ENCODE results near the gene SPRY2.

DNA sequence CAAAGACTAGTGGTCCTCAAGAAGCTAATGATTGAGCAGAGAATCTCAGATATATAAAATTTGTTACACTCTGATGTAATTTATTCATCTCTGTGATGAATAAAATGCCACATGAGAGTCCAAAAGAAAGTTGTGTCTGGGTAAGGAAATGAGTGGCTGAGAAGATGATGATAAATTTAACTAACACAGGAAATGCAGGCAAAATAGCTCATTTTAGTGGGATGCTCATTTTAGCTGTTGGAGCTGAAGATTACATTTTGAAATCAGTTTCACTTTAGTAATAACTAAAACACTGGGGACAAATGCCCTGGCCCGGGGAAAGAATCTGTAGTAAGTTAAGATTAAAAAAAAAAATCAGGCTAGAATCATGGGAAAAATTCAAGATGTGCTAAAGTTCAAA, 35.2 kb downstream of the SPRY2 start:
- TF ChIP-seq RAD21 (IDR thresholded peaks at IDR 0.05; ENCODE audit: low read length): no peak
- no peak for TF ChIP-seq RFX5 (IDR thresholded peaks at IDR 0.05; ENCODE audit: low read depth, low read length)
- TF ChIP-seq, protein P1, sequence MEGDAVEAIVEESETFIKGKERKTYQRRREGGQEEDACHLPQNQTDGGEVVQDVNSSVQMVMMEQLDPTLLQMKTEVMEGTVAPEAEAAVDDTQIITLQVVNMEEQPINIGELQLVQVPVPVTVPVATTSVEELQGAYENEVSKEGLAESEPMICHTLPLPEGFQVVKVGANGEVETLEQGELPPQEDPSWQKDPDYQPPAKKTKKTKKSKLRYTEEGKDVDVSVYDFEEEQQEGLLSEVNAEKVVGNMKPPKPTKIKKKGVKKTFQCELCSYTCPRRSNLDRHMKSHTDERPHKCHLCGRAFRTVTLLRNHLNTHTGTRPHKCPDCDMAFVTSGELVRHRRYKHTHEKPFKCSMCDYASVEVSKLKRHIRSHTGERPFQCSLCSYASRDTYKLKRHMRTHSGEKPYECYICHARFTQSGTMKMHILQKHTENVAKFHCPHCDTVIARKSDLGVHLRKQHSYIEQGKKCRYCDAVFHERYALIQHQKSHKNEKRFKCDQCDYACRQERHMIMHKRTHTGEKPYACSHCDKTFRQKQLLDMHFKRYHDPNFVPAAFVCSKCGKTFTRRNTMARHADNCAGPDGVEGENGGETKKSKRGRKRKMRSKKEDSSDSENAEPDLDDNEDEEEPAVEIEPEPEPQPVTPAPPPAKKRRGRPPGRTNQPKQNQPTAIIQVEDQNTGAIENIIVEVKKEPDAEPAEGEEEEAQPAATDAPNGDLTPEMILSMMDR (conservative IDR thresholded peaks at IDR 0.05; ENCODE audit: low read depth, low read length): no peak
- TF ChIP-seq POLR2A (IDR thresholded peaks at IDR 0.05; ENCODE audit: low read depth, low read length): no peak
- TF ChIP-seq SMC3 (IDR thresholded peaks at IDR 0.05; ENCODE audit: low read depth, low read length): no peak
